ENCODE results near the gene RMND5A.

Gene RMND5A

DNA sequence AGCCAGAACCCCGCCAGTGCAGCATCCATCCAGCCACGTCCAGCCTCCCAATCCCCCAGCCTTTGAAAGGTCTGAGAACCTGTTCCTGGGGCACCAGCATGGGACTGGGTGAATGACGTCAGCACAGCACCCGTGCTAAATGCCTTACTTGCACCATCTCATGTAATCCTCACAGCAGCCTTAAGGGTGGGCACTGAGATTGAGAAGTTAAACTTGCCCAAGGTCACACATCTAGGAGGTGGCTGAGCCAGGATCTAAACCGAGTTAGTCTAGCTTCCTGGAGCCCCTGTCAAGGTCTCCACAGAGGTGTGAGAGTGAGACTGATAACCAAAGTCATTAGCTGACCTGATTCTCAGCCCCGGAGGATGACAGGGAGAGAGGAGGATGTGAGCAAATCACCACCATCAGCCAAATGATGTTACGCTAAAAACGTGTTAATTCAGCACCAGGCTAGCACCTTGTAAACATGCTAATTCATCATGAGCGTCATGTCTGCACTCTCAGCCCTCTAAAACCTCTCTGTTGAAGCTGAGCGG, 66.0 kb downstream of the RMND5A start:
- TF ChIP-seq, protein P1, sequence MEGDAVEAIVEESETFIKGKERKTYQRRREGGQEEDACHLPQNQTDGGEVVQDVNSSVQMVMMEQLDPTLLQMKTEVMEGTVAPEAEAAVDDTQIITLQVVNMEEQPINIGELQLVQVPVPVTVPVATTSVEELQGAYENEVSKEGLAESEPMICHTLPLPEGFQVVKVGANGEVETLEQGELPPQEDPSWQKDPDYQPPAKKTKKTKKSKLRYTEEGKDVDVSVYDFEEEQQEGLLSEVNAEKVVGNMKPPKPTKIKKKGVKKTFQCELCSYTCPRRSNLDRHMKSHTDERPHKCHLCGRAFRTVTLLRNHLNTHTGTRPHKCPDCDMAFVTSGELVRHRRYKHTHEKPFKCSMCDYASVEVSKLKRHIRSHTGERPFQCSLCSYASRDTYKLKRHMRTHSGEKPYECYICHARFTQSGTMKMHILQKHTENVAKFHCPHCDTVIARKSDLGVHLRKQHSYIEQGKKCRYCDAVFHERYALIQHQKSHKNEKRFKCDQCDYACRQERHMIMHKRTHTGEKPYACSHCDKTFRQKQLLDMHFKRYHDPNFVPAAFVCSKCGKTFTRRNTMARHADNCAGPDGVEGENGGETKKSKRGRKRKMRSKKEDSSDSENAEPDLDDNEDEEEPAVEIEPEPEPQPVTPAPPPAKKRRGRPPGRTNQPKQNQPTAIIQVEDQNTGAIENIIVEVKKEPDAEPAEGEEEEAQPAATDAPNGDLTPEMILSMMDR (IDR thresholded peaks at IDR 0.05; ENCODE audit: insufficient read depth, low read length, missing control alignments): no peak
- ChIA-PET CTCF (interaction anchor here (1.3 kb wide), 1 partner anchor 21 kb away, joined by 4 read pairs; no protein-coding TSS in a partner anchor), POLR2A (no interaction called here)
- no peak overlapping the region for H3K4me3 ChIP-seq (ENCODE audit: low read depth, low read length)
- DNase-seq (ENCODE audit: low read depth, low spot score): no peak

GRCh38 chr2:86787736-86788135, 67.6 kb downstream of the RMND5A start:
- TF ChIP-seq, protein P1 (IDR thresholded peaks at IDR 0.05; ENCODE audit: insufficient read depth, low read length, missing control alignments): no peak
- ChIA-PET CTCF (no interaction called here), POLR2A (no interaction called here)
- no peak for DNase-seq (ENCODE audit: low read depth, low spot score)
- no peak overlapping the region for H3K4me3 ChIP-seq (ENCODE audit: low read depth, low read length)

GRCh38 chr2:86788165-86788564, 68.1 kb downstream of the RMND5A start:
- TF ChIP-seq, protein P1 (IDR thresholded peaks at IDR 0.05; ENCODE audit: insufficient read depth, low read length, missing control alignments): no peak
- ChIA-PET POLR2A (no interaction called here), CTCF (no interaction called here)
- H3K4me3 ChIP-seq (ENCODE audit: low read depth, low read length): no peak overlapping the region
- no peak for DNase-seq (ENCODE audit: low read depth, low spot score)

DNA sequence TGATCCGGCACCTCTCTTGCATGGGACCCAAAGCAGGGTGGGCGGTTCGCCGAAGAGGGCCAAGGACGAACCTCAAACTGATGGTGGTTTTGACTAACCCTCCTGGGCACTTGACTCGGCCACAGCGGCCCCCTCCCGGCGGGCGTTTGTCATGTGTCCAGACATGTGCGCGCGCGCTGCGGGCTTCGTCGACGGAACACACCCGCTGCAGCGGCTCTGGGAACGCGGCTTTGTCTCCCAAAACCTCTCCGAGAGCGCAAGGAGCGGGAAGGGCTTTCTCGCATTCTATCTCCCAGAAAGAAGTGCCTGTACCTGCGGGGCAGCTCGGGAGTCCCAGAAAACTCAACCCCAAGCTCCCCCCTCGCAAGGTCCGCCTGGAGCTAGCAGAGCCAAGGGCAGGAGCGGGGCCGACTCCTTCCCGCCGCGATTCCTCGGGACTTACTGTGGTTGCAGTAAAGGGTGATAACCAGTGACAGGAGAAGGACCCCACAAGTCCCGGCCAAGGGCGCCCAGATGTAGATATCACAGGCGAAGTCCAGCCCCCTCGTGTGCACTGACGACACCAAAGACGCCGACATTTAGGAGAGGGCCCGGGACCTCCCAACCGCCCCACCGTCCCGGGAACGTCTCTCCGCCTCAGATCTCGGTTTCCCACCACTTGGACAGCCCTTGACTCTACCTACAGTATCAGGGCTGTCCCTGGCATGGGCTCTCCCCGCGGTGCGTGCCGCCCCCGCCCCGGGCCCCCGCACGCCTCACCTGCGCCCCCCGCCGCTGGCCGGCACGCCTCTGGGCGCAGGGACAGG, 69.0 kb downstream of the RMND5A start:
- CTCF ChIA-PET: no interaction called here
- no peak for DNase-seq (ENCODE audit: low read depth, low spot score)
- no peak overlapping the region for H3K4me3 ChIP-seq (ENCODE audit: low read depth, low read length)
- TF ChIP-seq, protein P1 (IDR thresholded peaks at IDR 0.05; ENCODE audit: insufficient read depth, low read length, missing control alignments): no peak
- POLR2A ChIA-PET: no interaction called here

- ChIA-PET CTCF (no interaction called here), POLR2A (no interaction called here)
- no peak for DNase-seq (ENCODE audit: low read depth, low spot score)
- no peak overlapping the region for H3K4me3 ChIP-seq (ENCODE audit: low read depth, low read length)
- TF ChIP-seq, protein P1 (IDR thresholded peaks at IDR 0.05; ENCODE audit: insufficient read depth, low read length, missing control alignments): no peak
Measured at GRCh38 chr2:86789687-86790133, 69.6 kb downstream of the RMND5A start.

- CTCF ChIA-PET: interaction anchor here (0.6 kb wide), 1 partner anchor 25 kb away, joined by 4 read pairs; no protein-coding TSS in a partner anchor
- DNase-seq (ENCODE audit: low read depth, low spot score): no peak
- H3K4me3 ChIP-seq (ENCODE audit: low read depth, low read length): no peak overlapping the region
- POLR2A ChIA-PET: no interaction called here
- TF ChIP-seq, protein P1 (IDR thresholded peaks at IDR 0.05; ENCODE audit: insufficient read depth, low read length, missing control alignments): no peak
Measured at GRCh38 chr2:86790134-86790675, 70.1 kb downstream of the RMND5A start.
